A673 (cell line): ENCODE measurements around the gene HSPG2. TPM values are rescaled to one million over a fixed set of nuclear protein-coding genes. Genes with fewer than 3 reads are reported as not detected.

Experiments used
- BruUV-seq: library from RNA; stranded (reverse); fragments of 400-500 nt; replicated peaks from 2 replicates; lab custom pipeline; 2021; lab: Mats Ljungman, UMichigan
- CTCF ChIA-PET: fragments of 300-600 bp; sonication (Branson Sonifier 250); formaldehyde crosslinking; loops from one replicate; lab custom pipeline; 2022; ENCODE audit warnings: antibody characterized with exemption; lab: Charles Lee
- POLR2A ChIA-PET: fragments of 300-600 bp; sonication (Branson Sonifier 250); formaldehyde crosslinking; loops from one replicate; lab custom pipeline; 2022; ENCODE audit warnings: antibody characterized with exemption; ENCODE audit not compliant: low non-redundant PET; lab: Charles Lee
- DNase-seq: peaks from one replicate; pipeline ENCODE4 v3.0.0-alpha.2; 2015; ENCODE audit warnings: low spot score
- H3K27ac ChIP-seq: fragments of 200-600 bp; sonication (generic); 2 replicates; pipeline ENCODE4 v1.5.1; 2016; ENCODE audit warnings: mixed run types, low read depth, mild to moderate bottlenecking, mixed read lengths, antibody characterized with exemption, low read length; ENCODE audit not compliant: poor library complexity, severe bottlenecking
- H3K27me3 ChIP-seq: fragments of 200-600 bp; sonication (generic); replicated peaks from 2 replicates; pipeline ENCODE4 v1.6.1; 2017; ENCODE audit warnings: mixed run types, low read depth, mild to moderate bottlenecking, mixed read lengths, antibody characterized with exemption, low read length; ENCODE audit not compliant: insufficient read depth, poor library complexity
- H3K36me3 ChIP-seq: fragments of 200-600 bp; sonication (generic); 2 replicates; pipeline ENCODE4 v1.6.1; 2016; ENCODE audit warnings: mixed run types, mild to moderate bottlenecking, mixed read lengths, antibody characterized with exemption, low read length; ENCODE audit not compliant: insufficient read depth, poor library complexity, severe bottlenecking
- H3K4me1 ChIP-seq: fragments of 200-600 bp; sonication (generic); 2 replicates; pipeline ENCODE4 v1.6.1; 2017; ENCODE audit warnings: mixed run types, mild to moderate bottlenecking, mixed read lengths, antibody characterized with exemption, low read length; ENCODE audit not compliant: insufficient read depth, poor library complexity, severe bottlenecking
- H3K4me3 ChIP-seq: fragments of 200-600 bp; sonication (generic); 2 replicates; pipeline ENCODE4 v1.5.1; 2016; ENCODE audit warnings: low read depth, mixed run types, mild to moderate bottlenecking, mixed read lengths, low read length; ENCODE audit not compliant: poor library complexity, severe bottlenecking
- H3K9me3 ChIP-seq: fragments of 200-600 bp; sonication (generic); 2 replicates; pipeline ENCODE4 v1.6.1; 2016; ENCODE audit warnings: mixed run types, low read depth, mild to moderate bottlenecking, mixed read lengths, antibody characterized with exemption, low read length; ENCODE audit not compliant: poor library complexity, severe bottlenecking
- CTCF ChIP-seq: fragments of 300-800, 200-600 bp; sonication (generic); conservative IDR thresholded peaks from 2 replicates; pipeline ENCODE4 v1.5.1; 2017; ENCODE audit warnings: low read depth, mild to moderate bottlenecking, antibody characterized with exemption, low read length, moderate library complexity, mixed read lengths
- EZH2 ChIP-seq: fragments of 200-600 bp; sonication (generic); IDR thresholded peaks from 2 replicates; pipeline ENCODE4 v1.6.1; 2017; ENCODE audit warnings: borderline replicate concordance, low read depth, mild to moderate bottlenecking, mixed read lengths, antibody characterized with exemption, low read length; ENCODE audit not compliant: poor library complexity, severe bottlenecking
- intact Hi-C: fragments of 100-400 bp; cut with micrococcal nuclease; formaldehyde crosslinking; loops from one replicate; pipeline ENCODE4 v1.10.0; 2022; ENCODE audit not compliant: unreplicated experiment
- total RNA-seq: library from RNA; stranded (reverse); gene quantifications from 2 replicates; pipeline ENCODE4 v1.2.3, GENCODE V29; 2021

HSPG2 gene
- total RNA-seq, 1 experiment from 2014 or later = 10.4 TPM

GRCh38 chr1:21914880-21915640 lies 22.1 kb downstream of the HSPG2 start:
- POLR2A ChIA-PET = no interaction called here
- intact Hi-C loops = no loop called here
- H3K4me3 ChIP-seq = no peak overlapping the region
- no peaks in the 10 kb centered on the region for H3K27me3 ChIP-seq
- CTCF ChIA-PET = no interaction called here
- H3K4me1 ChIP-seq = no peaks in the 10 kb centered on the region
- H3K9me3 ChIP-seq = no peaks in the 10 kb centered on the region
- TF ChIP-seq CTCF (no peak), EZH2 (no peak)
- H3K27ac ChIP-seq = no peak overlapping the region
- DNase-seq = no peak
- no peaks in the 10 kb centered on the region for H3K36me3 ChIP-seq
- no TSS peak for BruUV-seq

DNA sequence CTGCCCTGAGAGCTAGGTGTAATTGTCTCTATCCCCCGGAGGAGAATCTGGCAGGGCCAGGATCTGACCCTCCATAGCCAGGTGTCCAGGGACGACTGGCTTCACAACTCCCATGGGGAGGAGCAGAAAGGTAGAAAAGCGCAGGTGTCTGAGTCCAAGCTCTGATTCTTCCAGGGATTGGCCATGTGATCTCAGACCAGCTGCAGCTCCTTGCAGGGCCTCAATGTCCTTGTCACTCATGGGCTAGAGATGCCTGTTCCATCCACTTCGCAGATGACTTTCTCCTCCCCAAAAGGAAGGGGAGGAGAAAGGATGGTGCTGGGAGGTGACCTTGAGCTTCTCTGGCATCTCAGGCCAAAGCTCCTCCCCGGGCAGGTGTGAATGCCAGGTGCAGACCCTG lies 22.7 kb downstream of the HSPG2 start:
- H3K27me3 ChIP-seq = no peaks in the 10 kb centered on the region
- H3K36me3 ChIP-seq = no peaks in the 10 kb centered on the region
- no peak for TF ChIP-seq CTCF
- TF ChIP-seq EZH2 = no peak
- ChIA-PET POLR2A (no interaction called here), CTCF (no interaction called here)
- no peaks in the 10 kb centered on the region for H3K4me1 ChIP-seq
- no peaks in the 10 kb centered on the region for H3K9me3 ChIP-seq
- intact Hi-C loops = no loop called here
- no peak overlapping the region for H3K4me3 ChIP-seq
- H3K27ac ChIP-seq = no peak overlapping the region
- no TSS peak for BruUV-seq
- DNase-seq = no peak

- CTCF ChIA-PET = no interaction called here
- no peak overlapping the region for H3K27ac ChIP-seq
- no peaks in the 10 kb centered on the region for H3K4me1 ChIP-seq
Measured at GRCh38 chr1:21913763-21914162, 23.3 kb downstream of the HSPG2 start.

More at GRCh38 chr1:21913763-21914162, 23.3 kb downstream of the HSPG2 start:
- TF ChIP-seq CTCF (no peak), EZH2 (no peak)
- DNase-seq = no peak
- intact Hi-C loops = no loop called here
- POLR2A ChIA-PET = no interaction called here
- Histone ChIP-seq H3K27me3 (no peaks in the 10 kb centered on the region), H3K9me3 (no peaks in the 10 kb centered on the region), H3K4me3 (no peak overlapping the region), H3K36me3 (no peaks in the 10 kb centered on the region)
- no TSS peak for BruUV-seq
